ENCODE measurements around the gene AJUBA. TPM values are rescaled to one million over a fixed set of nuclear protein-coding genes. Genes with fewer than 3 reads are reported as not detected.

Gene AJUBA
- total RNA-seq, 4 donors from 2014 or later: 8.8 to 27.0 (median 17.8) TPM

- no peak overlapping the region for H3K27ac ChIP-seq
- WGBS, 2 donors (ENCODE audit: low coverage in 1 of 2): 0 to 21% methylated on average over 3 to 4 of the region's 5 CpGs
Measured at GRCh38 chr14:22986508-22987054, 4.2 kb upstream of the AJUBA start.

GRCh38 chr14:22985894-22986507 lies 3.6 kb upstream of the AJUBA start:
- Histone ChIP-seq H3K36me3 (peaks cover 0 to 25% of the 10 kb centered on the region in 2 donors), H3K4me3 (no peak overlapping the region), H3K27ac (no peak overlapping the region), H3K9me3 (no peaks in the 10 kb centered on the region), H3K4me1 (peaks cover 0 to 24% (median 7%) of the 10 kb centered on the region in 3 donors), H3K27me3 (peaks cover 13% of the 10 kb centered on the region)
- 29 to 51% methylated on average over 1 to 2 of the region's 2 CpGs for WGBS, 2 donors (ENCODE audit: low coverage in 1 of 2)
- ATAC-seq: no peak
- TF ChIP-seq POLR2A (IDR thresholded peaks at IDR 0.05) (no peak), EP300 (IDR thresholded peaks at IDR 0.05) (no peak), CTCF (IDR thresholded peaks at IDR 0.05) (no peak), POLR2AphosphoS5 (IDR thresholded peaks at IDR 0.05) (no peak)

More at GRCh38 chr14:22986508-22987054, 4.2 kb upstream of the AJUBA start:
- ATAC-seq: peak; percentile 56
- Histone ChIP-seq H3K36me3 (peaks cover 0 to 31% of the 10 kb centered on the region in 2 donors), H3K4me3 (no peak overlapping the region), H3K4me1 (peaks cover 0 to 19% (median 7%) of the 10 kb centered on the region in 3 donors), H3K9me3 (no peaks in the 10 kb centered on the region), H3K27me3 (peaks cover 7% of the 10 kb centered on the region)
- TF ChIP-seq CTCF (IDR thresholded peaks at IDR 0.05) (peak; percentile 85 to 94 (median 91)), POLR2AphosphoS5 (IDR thresholded peaks at IDR 0.05) (no peak)

- WGBS, 2 donors (ENCODE audit: low coverage in 1 of 2): 75 to 94% methylated on average over 5 to 6 of the region's 6 CpGs
- no peak overlapping the region for H3K4me3 ChIP-seq
Measured at GRCh38 chr14:22984959-22985658, 2.8 kb upstream of the AJUBA start.

GRCh38 chr14:22981876-22982476 lies 375 bp downstream of the AJUBA start:
- no CpG with 5 or more reads among the region's 51 CpGs for WGBS, 2 donors (ENCODE audit: low coverage in 1 of 2)
- H3K4me1 ChIP-seq: peaks cover 0 to 62% (median 37%) of the 10 kb centered on the region in 3 donors
- peak overlapping the region; percentile 51 to 81 for H3K4me3 ChIP-seq
- TF ChIP-seq EP300 (IDR thresholded peaks at IDR 0.05) (no peak), POLR2A (IDR thresholded peaks at IDR 0.05) (no peak), POLR2AphosphoS5 (IDR thresholded peaks at IDR 0.05) (no peak), CTCF (IDR thresholded peaks at IDR 0.05) (peak in 1 of 4 experiments; percentile 17)
- H3K9me3 ChIP-seq: no peaks in the 10 kb centered on the region
- no peak for ATAC-seq
- peak overlapping the region; percentile 7 to 91 (median 87) for H3K27ac ChIP-seq
- peaks cover 15% of the 10 kb centered on the region for H3K27me3 ChIP-seq
- no peaks in the 10 kb centered on the region for H3K36me3 ChIP-seq

More at GRCh38 chr14:22984959-22985658, 2.8 kb upstream of the AJUBA start:
- H3K27ac ChIP-seq: no peak overlapping the region
- TF ChIP-seq POLR2A (IDR thresholded peaks at IDR 0.05) (no peak), EP300 (IDR thresholded peaks at IDR 0.05) (no peak), POLR2AphosphoS5 (IDR thresholded peaks at IDR 0.05) (no peak), CTCF (IDR thresholded peaks at IDR 0.05) (no peak)
- no peaks in the 10 kb centered on the region for H3K9me3 ChIP-seq
- peaks cover 15% of the 10 kb centered on the region for H3K27me3 ChIP-seq
- ATAC-seq: no peak
- H3K4me1 ChIP-seq: peaks cover 0 to 33% (median 11%) of the 10 kb centered on the region in 3 donors
- H3K36me3 ChIP-seq: peaks cover 0 to 19% of the 10 kb centered on the region in 2 donors
